ENCODE measurements around the gene FARP1.

FARP1 gene

GRCh38 chr13:98459721-98460370 is 317.0 kb downstream of the FARP1 start:
- TF ChIP-seq CTCF (IDR thresholded peaks at IDR 0.05) = no peak

GRCh38 chr13:98460516-98460915 is 317.6 kb downstream of the FARP1 start:
- no peak for TF ChIP-seq CTCF (IDR thresholded peaks at IDR 0.05)

GRCh38 chr13:98461486-98462240 is 318.8 kb downstream of the FARP1 start:
- TF ChIP-seq CTCF (IDR thresholded peaks at IDR 0.05) = no peak

- no peak for TF ChIP-seq CTCF (IDR thresholded peaks at IDR 0.05)
Measured at GRCh38 chr13:98462241-98462882, 319.5 kb downstream of the FARP1 start.

GRCh38 chr13:98462946-98463345 is 320.1 kb downstream of the FARP1 start:
- TF ChIP-seq CTCF (IDR thresholded peaks at IDR 0.05) = no peak

- peak; percentile 71 for TF ChIP-seq CTCF (IDR thresholded peaks at IDR 0.05)
Measured at GRCh38 chr13:98466634-98467236, 323.8 kb downstream of the FARP1 start.

GRCh38 chr13:98467263-98467985 is 324.5 kb downstream of the FARP1 start:
- no peak for TF ChIP-seq CTCF (IDR thresholded peaks at IDR 0.05)

Measured in LNCAP (cell line).